Astrocyte (in vitro differentiated cells and primary cell): Measurements from ENCODE around the gene SERPINE3. TPM values are rescaled to one million over a fixed set of nuclear protein-coding genes. Genes with fewer than 3 reads are reported as not detected.
A peak's percentile ranks its signal among the peaks of the same experiment; 100 is the strongest.

Experiments
- DNase-seq: peaks from one replicate; pipeline ENCODE4 v3.0.0-alpha.2; 2010; ENCODE audit warnings: low read depth
- FAIRE-seq: peaks from 2 replicates; lab custom pipeline; 2011; peaks lifted over from hg19 to GRCh38; lab: Jason Lieb, UNC
- H2AFZ ChIP-seq: 2 replicates; pipeline ENCODE4 v1.6.0; 2012; ENCODE audit warnings: low read depth, low read length, inconsistent platforms
- H3K27ac ChIP-seq: 2 replicates; pipeline ENCODE4 v1.5.1; 2011; ENCODE audit warnings: low read depth, low read length, inconsistent platforms
- H3K27me3 ChIP-seq: 2 replicates; pipeline ENCODE4 v1.6.0; 2011; ENCODE audit warnings: low read length, inconsistent platforms; ENCODE audit not compliant: insufficient read depth
- H3K36me3 ChIP-seq: 2 replicates; pipeline ENCODE4 v1.5.1; 2011; ENCODE audit warnings: low read length, inconsistent platforms; ENCODE audit not compliant: insufficient read depth
- H3K4me1 ChIP-seq: 2 replicates; pipeline ENCODE4 v1.5.1; 2011; ENCODE audit warnings: low read length, inconsistent platforms; ENCODE audit not compliant: insufficient read depth
- H3K4me2 ChIP-seq: 2 replicates; pipeline ENCODE4 v1.6.0; 2012; ENCODE audit warnings: low read length, inconsistent platforms
- H3K4me3 ChIP-seq: 2 replicates; pipeline ENCODE4 v1.5.1; 2011; ENCODE audit warnings: low read depth, mild to moderate bottlenecking, low read length, inconsistent platforms; ENCODE audit not compliant: insufficient read depth
- H3K79me2 ChIP-seq: 2 replicates; pipeline ENCODE4 v1.6.0; 2012; ENCODE audit warnings: mild to moderate bottlenecking, low read length, inconsistent platforms; ENCODE audit not compliant: insufficient read depth
- H3K9ac ChIP-seq: 2 replicates; pipeline ENCODE4 v1.6.0; 2012; ENCODE audit warnings: mild to moderate bottlenecking, low read length, inconsistent platforms
- H3K9me3 ChIP-seq: 2 replicates; pipeline ENCODE4 v1.5.1; 2012; ENCODE audit warnings: low read depth, mild to moderate bottlenecking, low read length, inconsistent platforms; ENCODE audit not compliant: insufficient read depth
- H4K20me1 ChIP-seq: 2 replicates; pipeline ENCODE4 v1.6.0; 2012; ENCODE audit warnings: low read length, inconsistent platforms; ENCODE audit not compliant: insufficient read depth
- H3K27ac Mint-ChIP-seq: one replicate; pipeline ENCODE4 v1.8.0; 2021; ENCODE audit warnings: mild to moderate bottlenecking, mixed read lengths; ENCODE audit not compliant: unreplicated experiment
- H3K27me3 Mint-ChIP-seq: one replicate; pipeline ENCODE4 v1.8.0; 2021; ENCODE audit warnings: low read depth, mixed read lengths; ENCODE audit not compliant: unreplicated experiment
- H3K36me3 Mint-ChIP-seq: one replicate; pipeline ENCODE4 v1.8.0; 2021; ENCODE audit warnings: low read depth, mixed read lengths; ENCODE audit not compliant: unreplicated experiment
- H3K4me1 Mint-ChIP-seq: one replicate; pipeline ENCODE4 v1.8.0; 2021; ENCODE audit warnings: low read depth, mixed read lengths; ENCODE audit not compliant: unreplicated experiment
- H3K4me3 Mint-ChIP-seq: one replicate; pipeline ENCODE4 v1.8.0; 2021; ENCODE audit warnings: mild to moderate bottlenecking, moderate library complexity, mixed read lengths; ENCODE audit not compliant: unreplicated experiment
- H3K9me3 Mint-ChIP-seq: one replicate; pipeline ENCODE4 v1.8.0; 2021; ENCODE audit warnings: mild to moderate bottlenecking, mixed read lengths; ENCODE audit not compliant: unreplicated experiment
- EZH2 ChIP-seq: IDR thresholded peaks from 2 replicates; pipeline ENCODE4 v1.6.1; 2012; ENCODE audit warnings: mild to moderate bottlenecking, low read length, inconsistent platforms; ENCODE audit not compliant: insufficient read depth
- total RNA-seq: library from RNA; stranded (reverse); gene quantifications from 2 replicates; pipeline ENCODE4 v1.2.1, GENCODE V29; 2021
- TF ChIP-seq, protein P1 (sequence below): IDR thresholded peaks from 2 replicates; pipeline ENCODE4 v1.5.1; 2011; ENCODE audit warnings: low read depth, mild to moderate bottlenecking, inconsistent platforms, low read length, moderate library complexity; ENCODE audit not compliant: insufficient read depth

Gene SERPINE3
- total RNA-seq, 1 donor from 2014 or later = not detected

- H3K27me3 Mint-ChIP-seq = no peaks in the 10 kb centered on the region
- H3K9me3 ChIP-seq = no peaks in the 10 kb centered on the region
- no peak overlapping the region for H3K9ac ChIP-seq
- FAIRE-seq (no peak), DNase-seq (no peak)
- H3K27ac Mint-ChIP-seq = no peak overlapping the region
- no peak overlapping the region for H2AFZ ChIP-seq
- no peaks in the 10 kb centered on the region for H3K36me3 ChIP-seq
- H3K4me3 Mint-ChIP-seq = no peak overlapping the region
- no peaks in the 10 kb centered on the region for H3K27me3 ChIP-seq
- H3K4me2 ChIP-seq = no peak overlapping the region
- peaks cover 11% of the 10 kb centered on the region for H3K4me1 ChIP-seq
- H3K27ac ChIP-seq = no peak overlapping the region
- peaks cover 24% of the 10 kb centered on the region for H3K4me1 Mint-ChIP-seq
- H3K36me3 Mint-ChIP-seq = no peaks in the 10 kb centered on the region
- no peak overlapping the region for H3K4me3 ChIP-seq
- H3K9me3 Mint-ChIP-seq = no peaks in the 10 kb centered on the region
- H3K79me2 ChIP-seq = no peaks in the 10 kb centered on the region
- H4K20me1 ChIP-seq = no peaks in the 10 kb centered on the region
- TF ChIP-seq, protein P1, sequence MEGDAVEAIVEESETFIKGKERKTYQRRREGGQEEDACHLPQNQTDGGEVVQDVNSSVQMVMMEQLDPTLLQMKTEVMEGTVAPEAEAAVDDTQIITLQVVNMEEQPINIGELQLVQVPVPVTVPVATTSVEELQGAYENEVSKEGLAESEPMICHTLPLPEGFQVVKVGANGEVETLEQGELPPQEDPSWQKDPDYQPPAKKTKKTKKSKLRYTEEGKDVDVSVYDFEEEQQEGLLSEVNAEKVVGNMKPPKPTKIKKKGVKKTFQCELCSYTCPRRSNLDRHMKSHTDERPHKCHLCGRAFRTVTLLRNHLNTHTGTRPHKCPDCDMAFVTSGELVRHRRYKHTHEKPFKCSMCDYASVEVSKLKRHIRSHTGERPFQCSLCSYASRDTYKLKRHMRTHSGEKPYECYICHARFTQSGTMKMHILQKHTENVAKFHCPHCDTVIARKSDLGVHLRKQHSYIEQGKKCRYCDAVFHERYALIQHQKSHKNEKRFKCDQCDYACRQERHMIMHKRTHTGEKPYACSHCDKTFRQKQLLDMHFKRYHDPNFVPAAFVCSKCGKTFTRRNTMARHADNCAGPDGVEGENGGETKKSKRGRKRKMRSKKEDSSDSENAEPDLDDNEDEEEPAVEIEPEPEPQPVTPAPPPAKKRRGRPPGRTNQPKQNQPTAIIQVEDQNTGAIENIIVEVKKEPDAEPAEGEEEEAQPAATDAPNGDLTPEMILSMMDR = no peak
- no peak for TF ChIP-seq EZH2
Observed at GRCh38 chr13:51332566-51333361, 6.7 kb upstream of the SERPINE3 start.

DNA sequence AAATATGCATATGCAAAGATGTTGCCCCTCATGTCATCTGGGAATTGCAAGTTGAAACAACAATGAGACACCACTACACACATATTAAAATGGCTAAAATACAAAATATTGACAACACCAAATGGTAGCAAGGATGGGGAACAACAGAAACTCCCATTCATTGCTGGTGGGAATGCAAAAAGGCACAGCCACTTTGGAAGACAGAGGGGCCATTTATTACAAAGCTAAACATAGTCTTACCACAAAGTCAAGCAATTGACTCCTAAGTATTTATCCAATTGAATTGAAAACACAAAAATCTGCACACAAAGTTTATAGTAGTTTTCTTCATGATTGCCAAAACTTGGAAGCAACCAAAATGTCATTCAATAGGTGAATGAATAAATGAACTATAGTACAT is 6.1 kb upstream of the SERPINE3 start:
- peaks cover 23% of the 10 kb centered on the region for H3K4me1 Mint-ChIP-seq
- H3K27me3 Mint-ChIP-seq = no peaks in the 10 kb centered on the region
- H3K9me3 Mint-ChIP-seq = no peaks in the 10 kb centered on the region
- Histone ChIP-seq H3K79me2 (no peaks in the 10 kb centered on the region), H3K27me3 (no peaks in the 10 kb centered on the region), H3K4me3 (no peak overlapping the region), H3K9me3 (no peaks in the 10 kb centered on the region), H3K36me3 (no peaks in the 10 kb centered on the region), H3K4me2 (no peak overlapping the region), H3K9ac (no peak overlapping the region), H3K4me1 (peaks cover 11% of the 10 kb centered on the region), H2AFZ (no peak overlapping the region), H4K20me1 (no peaks in the 10 kb centered on the region), H3K27ac (no peak overlapping the region)
- no peak overlapping the region for H3K27ac Mint-ChIP-seq
- H3K36me3 Mint-ChIP-seq = no peaks in the 10 kb centered on the region
- no peak for TF ChIP-seq EZH2
- TF ChIP-seq, protein P1 = no peak
- H3K4me3 Mint-ChIP-seq = no peak overlapping the region
- DNase-seq (no peak), FAIRE-seq (no peak)

- Mint-ChIP-seq H3K4me3 (no peak overlapping the region), H3K27me3 (no peaks in the 10 kb centered on the region), H3K36me3 (no peaks in the 10 kb centered on the region), H3K4me1 (peaks cover 22% of the 10 kb centered on the region), H3K27ac (no peak overlapping the region), H3K9me3 (no peaks in the 10 kb centered on the region)
- Histone ChIP-seq H3K79me2 (no peaks in the 10 kb centered on the region), H3K9me3 (no peaks in the 10 kb centered on the region), H3K9ac (no peak overlapping the region), H3K4me2 (no peak overlapping the region), H2AFZ (no peak overlapping the region), H4K20me1 (no peaks in the 10 kb centered on the region), H3K4me3 (no peak overlapping the region), H3K27ac (no peak overlapping the region), H3K36me3 (no peaks in the 10 kb centered on the region), H3K4me1 (peaks cover 11% of the 10 kb centered on the region), H3K27me3 (no peaks in the 10 kb centered on the region)
- DNase-seq = no peak
- peak; percentile 39 for FAIRE-seq
- TF ChIP-seq EZH2 = no peak
- TF ChIP-seq, protein P1 = no peak
Observed at GRCh38 chr13:51333826-51334225, 5.7 kb upstream of the SERPINE3 start.
